NOMO-1 treated with dmso at 0.1 percent for 144 hours (cell line): ENCODE results near the gene ZNF740.
A peak's percentile ranks its signal among the peaks of the same experiment; 100 is the strongest.

Experiments used
- DNase-seq: peaks from one replicate; lab custom pipeline; 2025; ENCODE audit not compliant: unreplicated experiment; lab: John Stamatoyannopoulos, UW

Gene ZNF740

DNA sequence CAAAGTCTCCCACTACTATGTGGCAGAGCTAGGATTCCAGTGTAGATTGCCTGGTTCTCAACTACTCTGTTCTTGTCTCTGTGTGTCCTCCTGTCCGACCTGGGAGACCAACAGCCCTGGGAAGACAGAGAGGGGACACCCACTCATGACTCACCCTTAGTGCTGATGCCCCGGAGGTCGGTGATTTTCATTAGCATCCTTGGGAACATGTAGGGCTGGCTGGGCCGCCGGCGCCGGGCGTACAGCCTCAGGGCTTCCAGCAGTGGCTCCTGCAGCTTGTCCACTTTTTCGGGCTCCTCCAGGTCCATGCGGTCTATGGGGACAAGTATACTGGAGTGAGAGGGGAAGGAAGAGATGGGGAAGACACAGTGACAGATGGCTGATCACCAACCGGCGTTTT is 32.4 kb downstream of the ZNF740 start:
- DNase-seq = no peak

DNA sequence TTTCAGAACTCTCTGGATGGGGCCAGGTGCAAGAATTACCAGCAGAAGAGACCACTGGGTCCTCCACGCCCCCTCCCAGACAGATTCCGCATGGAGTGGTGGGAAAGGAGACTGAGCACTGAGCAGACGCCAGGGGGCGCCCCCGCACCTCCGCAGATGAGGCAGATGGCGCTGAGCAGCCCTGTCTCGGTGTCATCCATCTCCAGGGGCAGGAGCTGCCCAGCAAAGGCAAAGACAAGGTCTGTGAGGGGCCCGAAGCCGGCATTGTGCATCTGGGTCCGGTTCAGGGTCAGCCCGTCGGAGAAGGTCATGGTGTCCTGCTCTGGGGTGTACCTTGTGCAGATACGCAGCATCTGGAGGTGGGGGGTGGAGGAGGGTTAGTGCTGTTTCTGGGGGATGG is 32.8 kb downstream of the ZNF740 start:
- peak; percentile 47 for DNase-seq

DNA sequence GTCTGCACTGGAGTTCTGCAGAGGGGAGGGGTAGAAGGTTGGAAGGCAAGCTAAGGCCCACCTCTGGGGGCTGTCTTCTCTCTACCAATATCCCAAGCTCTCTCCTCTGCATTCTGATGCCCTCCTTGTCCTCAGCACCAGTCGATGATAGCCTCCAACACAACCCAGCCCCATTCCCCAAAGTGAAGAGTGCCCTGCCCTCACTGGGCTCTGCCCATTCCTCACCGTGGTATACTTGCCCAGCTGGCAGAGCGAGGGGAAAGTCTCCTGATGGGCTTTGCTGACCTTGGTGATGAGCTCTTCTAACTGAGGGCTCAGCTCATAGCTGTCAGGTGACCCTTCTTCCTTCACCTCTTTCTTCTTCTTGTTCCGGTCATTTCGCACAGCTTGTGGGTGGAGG is 33.7 kb downstream of the ZNF740 start:
- DNase-seq = no peak

DNA sequence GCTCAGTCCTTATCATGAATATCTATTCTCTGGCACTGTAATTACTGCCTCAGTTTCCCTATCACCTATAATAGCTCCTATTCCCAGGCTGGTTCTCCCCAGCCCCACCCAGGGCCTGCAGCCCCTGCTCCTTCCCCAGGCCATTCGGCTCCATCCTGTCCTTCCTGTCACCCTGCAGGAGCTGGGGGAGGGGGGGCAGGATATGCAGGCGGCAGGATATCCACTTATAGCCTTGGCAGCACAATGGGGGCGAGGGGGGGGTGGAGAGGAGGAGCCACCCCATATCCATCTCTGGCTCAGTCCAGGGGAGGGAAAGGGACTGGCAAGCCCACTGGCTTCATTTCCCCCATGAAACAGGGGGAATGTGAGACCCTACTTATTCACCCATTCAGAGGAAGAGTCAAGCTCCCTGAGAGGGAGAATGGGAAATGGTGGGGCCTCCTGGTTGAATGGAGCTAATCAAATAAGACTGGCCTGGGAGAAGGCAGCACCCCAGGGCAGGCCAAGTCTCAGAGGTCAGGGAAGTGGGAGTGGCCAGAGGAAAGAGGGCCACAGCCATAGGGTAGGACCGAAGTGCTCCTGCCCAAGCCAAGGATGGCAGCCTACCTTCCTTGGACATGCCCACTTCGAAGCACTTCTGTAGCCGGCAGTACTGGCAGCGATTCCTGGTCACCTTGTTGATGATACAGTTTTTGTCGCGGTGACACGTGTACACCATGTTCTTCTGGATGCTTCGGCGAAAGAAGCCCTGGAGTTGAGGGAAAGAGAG is 34.3 kb downstream of the ZNF740 start:
- DNase-seq = no peak

DNA sequence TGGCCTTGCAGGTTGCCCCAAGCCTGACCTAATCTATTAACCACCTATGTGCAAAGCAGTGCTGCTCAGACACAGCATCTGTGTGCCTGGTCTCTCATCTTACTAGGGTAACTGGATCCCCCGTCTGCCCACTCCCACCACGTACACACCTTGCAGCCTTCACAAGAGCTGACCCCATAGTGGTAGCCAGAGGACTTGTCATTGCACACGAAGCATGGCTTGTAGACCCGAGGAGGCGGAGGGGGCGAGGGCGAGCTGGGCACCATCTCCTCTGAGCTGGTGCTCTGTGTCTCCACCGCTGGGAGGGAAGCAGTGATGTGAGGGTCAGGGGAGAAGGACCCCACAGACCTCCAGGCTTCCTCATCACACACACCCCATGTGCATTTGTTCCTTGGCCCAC is 35.0 kb downstream of the ZNF740 start:
- DNase-seq = no peak

DNA sequence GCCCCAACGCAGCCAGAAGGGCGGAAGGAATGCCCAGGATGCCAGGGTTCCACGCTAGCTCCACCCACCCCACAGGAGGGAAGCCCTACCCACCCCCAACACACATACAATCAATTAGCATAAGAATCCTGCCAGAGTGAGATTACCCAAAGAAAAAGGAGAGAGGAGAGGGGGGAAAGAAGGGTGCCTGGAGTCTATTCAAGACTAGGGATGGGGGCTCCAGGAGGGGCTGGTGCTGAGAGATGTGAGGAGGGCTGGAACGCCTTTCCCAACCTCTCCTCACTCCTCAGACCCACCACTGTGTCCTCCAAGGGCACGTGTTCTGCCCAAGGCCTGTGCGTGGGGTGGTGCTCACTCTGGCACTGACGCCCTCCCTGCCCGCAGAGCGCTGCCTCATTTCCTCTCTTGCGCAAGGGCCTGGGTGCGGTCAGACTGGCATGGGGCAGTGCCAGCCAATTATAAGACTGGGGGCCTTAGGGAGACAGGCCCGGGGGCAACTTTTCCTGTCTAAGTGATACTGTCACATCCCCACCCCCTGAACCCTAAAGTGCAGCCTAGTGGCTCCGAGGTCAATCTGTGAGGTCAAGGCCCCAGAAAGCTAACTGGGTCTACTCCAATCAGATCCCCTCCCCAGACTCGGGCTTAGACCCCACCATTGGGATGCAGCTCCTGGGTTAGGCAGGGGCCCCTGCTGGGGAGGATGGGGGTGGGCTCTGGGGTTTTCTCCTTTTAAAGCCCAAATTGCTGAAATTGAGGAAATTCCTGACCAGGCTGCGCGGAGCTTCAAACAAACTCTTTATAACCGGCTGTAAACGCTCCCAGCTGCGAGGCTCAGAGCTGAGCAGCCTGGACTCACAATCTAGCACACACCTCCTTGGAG is 36.8 kb downstream of the ZNF740 start:
- DNase-seq = peak; percentile 57

DNA sequence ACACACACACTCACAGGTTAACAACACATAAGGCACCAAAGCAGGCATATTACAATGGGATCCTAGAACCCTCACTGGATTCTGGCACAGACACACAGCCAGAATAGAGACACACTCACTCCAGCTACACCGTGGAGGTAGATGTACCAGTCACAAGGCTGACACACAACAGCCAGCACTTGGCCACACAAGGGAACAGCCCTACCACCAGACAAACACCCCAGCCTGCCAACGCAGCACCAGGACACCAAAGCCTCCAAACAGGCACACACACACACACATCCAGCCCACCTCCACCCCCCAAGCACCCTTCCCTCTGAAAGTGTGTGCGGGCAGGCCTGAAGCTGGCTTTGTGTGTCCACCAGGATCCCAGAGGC is 37.4 kb downstream of the ZNF740 start:
- no peak for DNase-seq

DNA sequence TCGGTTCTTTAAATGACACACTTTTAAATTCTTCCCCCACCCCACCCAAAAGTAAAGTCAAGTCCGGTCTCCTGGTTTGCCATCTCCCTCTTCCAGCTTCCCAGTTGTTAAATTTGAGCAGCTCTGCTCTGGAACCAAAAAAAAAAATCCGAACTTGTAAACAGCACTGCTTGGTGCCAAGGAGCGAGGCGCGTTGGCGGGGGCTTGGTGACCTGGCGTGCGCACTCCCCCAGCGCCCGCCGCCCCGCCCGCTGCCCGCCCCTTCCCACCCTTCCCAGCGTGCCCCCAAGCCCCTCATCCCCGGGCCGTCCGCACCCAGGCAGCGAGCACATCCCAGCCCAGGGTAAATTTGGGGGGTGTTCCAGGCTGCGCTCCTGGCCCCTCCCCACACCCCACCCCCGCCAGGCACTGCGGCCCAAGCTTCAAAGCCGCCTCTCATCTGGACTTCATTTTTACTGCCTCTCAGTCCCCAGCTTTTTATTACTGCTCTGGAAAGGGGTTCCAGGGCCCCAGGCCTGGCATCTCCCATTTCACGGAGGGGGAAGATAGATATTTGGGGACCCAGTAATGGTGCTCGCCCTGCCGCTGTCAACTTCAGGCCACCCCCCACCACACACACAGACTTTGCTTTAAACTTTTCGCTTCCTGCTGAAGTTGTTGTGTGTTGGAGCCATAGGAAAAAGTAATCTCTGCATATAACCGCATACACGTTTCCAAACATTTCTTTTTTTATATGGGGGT is 38.2 kb downstream of the ZNF740 start:
- no peak for DNase-seq

DNA sequence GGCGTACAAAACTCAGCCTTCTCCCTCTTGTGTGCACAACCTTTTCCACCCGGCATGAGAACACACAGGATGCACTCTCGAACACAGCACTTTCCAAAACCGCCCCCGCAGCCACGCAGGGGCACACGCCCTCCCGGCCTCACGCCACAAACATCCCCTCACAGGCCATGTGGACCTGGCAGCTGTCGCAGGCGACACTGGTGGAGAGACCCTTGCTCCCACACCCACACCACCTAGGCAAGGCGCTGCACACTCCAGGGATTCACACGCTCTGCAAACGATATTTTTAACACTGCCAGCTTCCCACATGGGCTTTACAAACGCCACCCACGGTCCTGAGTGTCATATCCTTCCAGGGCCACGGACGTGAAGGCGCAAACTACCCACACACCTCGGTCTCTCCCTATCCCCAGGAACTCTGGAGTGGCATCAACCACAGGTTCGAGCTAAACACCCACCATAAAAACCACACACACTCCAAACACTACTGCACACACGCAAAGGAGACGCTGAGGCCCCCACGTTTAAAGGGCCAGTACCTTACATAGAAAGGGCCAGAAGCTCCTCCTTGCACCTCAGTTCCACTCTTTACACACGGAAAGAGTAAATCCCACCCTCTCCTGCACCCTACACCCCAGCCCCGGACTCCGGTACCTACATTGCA is 38.9 kb downstream of the ZNF740 start:
- no peak for DNase-seq

DNA sequence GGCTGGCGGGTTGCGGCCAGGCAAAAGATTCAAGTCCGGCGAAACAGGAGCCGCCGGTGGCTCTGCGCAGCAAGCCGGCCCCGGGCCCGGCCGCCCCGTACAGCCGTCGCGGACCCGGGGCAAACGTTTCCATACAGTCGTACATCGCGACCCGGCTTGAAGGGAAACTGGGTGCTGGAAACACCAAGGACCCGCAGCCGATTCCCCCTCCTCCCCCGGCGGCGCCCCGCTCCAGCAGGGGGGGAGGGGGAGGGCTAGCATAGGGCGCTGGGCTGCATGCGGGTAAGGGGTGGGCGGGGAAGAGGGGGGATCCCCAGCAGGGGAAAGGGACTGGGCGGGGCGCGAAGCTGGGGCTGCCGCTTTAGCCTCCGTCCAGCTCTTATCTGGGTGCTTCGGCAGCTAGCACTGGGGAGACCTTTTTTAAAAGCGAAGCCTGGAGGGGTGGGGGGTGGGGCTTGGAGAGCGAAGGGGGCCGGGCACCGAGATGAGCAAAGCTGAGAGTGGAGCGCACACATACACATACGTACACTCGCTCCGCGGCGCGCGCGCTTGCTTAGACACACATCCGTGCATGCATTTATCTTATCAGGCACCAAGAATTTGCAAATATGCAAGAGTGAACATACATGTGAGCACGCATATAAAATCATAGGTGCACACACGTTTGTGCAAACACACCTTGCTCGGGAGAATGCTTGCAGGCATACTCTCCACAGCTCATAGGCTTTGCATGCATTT is 39.6 kb downstream of the ZNF740 start:
- DNase-seq = peak; percentile 37

DNA sequence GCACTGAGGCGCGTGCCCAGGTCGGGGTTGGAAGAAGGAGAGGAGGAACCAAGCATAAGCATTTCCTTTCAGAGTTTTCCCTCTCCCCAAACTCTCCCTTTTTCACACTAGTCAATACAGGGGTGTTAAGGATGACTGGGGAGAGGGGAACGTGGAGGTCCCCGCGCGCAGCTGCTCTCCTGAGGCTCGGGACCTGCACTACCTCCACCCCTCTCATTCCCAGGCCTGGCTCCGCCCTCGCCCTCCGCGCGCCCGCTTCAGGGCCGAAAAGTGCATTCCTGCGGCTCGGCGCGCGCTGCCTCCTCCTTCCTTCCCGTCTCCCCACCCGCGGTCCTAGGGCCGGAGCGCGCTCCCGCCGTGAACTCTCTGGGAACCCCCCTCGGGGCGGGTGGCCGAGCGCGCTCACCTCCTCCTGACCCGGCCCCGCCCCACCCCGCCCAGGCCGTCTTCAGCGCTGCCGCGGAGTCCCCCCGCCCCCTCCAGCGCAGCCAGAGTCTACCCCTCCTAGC is 40.2 kb downstream of the ZNF740 start:
- DNase-seq = peak; percentile 96

DNA sequence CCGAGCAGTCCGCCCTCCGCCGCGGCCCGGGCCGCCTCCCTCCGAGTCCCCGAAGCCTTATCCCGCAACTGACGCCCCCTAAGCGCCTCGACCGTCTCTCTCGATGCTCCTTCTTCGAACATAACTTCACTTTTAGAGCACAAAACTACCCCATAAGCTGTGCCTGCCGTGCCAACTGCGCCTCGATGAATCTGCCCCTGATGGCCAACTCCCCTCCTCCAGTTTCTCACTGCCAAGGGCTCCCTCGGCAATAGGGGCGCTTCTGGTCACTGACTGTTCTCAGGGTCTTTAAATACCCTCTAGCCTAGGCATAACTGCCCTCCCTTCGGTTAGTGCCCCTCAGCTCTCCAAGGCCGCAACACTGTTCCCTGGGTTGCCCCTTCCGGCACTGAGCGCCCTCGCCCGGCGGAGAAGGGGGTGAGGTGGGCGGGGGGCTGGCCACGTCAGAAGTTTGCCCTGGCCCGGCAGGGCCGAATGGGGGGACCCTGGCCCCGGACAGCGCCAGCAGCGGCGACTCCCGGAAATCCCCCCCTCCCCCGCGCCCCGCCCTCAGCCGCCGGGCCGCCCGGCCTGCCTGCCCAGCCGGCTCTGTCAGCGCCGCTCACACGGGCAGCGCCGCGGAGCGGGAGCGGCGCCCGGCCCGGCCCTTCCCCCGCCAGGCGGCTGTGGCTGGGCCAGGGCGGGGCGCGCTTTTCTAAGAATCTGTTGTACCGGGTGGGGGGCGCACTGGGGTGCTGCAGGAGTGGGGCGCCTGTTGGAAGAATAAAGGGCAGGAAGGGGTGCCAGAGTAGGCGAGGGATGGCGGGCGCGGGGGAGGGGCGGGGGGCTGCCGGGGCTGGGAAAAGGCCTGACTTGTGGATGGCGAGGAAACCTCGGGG is 40.9 kb downstream of the ZNF740 start:
- no peak for DNase-seq

DNA sequence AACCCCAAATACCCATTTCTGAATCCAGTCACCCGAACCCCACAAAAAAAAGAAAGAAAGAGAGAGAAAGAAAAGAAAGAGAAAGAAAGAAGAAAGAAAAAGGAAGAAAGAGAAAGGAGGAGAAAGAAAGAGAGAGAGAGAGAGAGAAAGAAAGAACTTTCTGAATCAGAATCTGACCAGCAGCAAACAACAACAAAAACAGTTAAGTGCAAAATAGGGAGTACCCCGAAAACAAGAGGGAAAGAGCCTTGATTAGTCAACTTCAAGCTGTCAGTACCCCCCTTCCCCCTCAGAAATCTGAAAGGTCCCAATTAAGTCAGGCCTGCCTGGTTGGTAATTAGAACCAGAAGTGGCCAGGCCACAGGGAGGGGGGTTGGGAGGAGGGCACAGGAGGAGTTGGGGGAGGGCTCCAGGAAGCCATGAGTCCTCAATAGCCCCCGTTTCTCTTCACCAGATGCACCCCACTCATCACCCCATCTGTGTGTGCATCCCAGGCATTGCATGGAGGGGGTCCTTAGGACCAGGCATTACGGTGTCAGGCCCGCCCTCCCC is 41.7 kb downstream of the ZNF740 start:
- DNase-seq = no peak

DNA sequence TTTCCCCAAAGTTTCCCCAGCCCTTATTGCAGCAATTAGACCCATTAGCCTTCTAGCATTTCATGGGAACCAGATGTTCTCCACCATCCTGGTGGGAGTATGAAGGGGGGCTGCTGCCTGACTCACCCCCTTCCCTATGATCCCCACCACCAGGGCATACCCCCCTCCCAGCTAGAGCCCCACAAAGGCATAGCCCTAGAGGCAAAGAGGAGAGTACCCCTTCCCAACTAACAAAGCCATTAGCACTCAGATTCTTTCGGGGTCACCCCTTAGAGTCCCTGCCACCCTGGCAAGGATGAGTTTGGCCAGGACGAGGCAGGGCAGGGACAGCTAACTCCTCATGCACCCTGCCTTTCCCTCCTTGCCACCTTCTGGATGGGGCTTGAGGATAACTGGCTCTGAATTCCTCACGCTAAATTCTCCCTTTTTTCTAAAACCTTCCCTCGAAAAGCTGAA is 42.3 kb downstream of the ZNF740 start:
- no peak for DNase-seq

DNA sequence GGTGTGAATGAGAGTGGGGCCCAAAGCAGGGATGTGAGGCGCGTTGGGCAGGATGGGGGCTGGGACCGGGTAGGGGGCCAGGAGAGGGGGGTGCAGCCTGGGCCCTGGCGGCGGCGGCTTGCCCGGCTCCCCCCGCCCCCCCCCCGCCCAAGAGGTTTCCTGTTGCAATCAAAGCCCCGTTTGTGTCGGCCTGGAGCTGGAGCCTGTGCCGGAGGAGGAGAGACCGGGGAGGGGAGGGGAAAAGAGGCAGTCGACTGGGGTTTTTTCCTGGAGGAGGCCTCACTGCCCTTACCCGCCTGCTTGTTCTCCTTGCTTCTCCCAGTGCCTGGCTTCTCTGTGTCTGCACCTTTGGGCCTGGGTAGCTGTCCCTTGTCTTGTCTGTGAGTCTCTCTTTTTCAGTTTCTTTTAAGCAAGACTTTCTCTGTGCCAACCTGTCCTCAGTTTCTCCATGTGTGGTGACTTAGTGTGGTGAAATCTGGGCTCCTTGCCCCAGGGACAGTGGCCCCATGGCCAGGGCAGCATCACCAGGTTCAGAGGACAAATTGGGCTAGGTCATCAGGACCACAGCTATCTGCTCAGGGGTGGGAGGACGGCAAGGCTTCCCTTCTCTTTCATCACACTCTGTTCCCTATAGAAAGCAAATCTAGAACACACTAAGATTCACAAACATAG is 43.0 kb downstream of the ZNF740 start:
- no peak for DNase-seq

DNA sequence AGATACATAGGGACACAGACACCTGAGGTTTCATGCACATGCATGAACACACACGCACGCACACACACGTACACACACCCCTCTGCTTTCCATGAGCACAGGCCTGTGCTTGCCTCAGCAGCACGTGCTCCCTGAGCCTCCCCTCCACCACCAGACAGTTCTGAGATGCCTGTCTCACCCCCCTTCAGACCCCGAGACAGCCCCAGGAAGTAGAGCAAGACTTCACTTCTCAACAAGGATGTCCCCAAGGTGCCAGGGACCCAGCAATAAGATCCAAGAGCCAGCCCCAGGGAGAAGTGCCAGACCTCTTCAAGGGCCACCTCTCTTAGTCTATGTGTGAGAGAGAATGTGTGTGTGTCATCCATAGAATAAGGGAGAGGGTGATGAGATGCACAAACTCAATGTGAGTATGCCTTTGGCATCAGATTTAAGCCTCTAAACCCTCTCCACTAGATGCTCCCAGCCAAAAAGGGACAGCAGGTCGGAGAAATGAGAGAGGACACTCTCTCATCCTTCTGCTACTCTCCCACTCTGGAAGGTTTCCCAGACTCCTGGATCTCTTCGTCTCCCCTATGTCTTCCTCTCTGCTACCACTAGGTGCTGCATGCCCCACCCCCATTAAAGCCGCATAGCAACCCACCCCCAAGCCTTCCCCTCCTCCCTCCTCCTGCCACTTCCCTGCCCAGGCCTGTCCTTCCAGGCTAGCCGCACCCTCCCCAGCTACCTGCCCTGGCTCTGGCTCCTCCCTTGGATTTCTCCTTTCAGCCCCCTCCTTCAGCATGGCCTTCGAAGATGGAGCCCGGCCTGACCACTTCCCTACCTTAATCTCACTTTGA is 43.8 kb downstream of the ZNF740 start:
- DNase-seq = no peak

DNA sequence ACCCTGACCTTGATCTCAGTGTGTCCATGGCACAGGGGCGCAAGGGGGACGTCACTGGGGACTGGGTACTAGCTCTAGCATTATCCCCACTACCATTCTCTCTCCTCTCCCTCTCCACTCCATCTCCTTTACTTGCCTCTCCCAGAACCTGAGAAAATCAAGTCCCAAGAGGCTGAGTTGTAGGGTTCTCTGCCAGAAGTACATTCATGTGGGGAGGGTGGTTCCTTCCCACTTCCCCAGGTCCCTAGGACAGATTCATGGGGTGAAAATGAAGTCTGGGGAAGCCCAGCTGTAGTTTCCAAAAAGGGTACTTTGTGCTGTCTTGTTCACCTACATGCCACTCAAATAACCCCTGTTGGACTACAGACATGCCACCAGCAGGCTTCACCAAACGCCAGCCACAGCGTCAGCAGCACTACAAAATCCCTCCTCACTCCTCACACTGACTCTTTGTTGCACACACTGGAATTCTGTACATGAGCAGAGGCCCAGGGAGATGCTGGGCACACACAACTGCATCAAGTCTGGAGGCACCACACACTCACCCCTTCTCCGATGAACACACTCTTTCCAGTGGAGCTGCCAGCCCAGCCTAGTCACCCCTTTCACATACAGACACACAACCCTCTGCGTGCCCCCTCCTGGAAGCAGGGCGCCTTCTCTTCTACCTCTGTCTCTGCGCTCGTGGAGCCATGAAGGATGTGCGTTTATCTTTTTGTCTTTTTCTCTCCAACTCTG is 44.5 kb downstream of the ZNF740 start:
- DNase-seq = no peak
